SU-DHL-6 (cell line): Measurements from ENCODE around the gene PDZRN3.

ENCODE experiments used
- H2AFZ ChIP-seq: fragments of 200-600 bp; sonication (generic); 2 replicates; pipeline ENCODE4 v1.6.1; 2014; ENCODE audit warnings: low read depth, mild to moderate bottlenecking, moderate library complexity, mixed read lengths, antibody characterized with exemption, low read length; ENCODE audit not compliant: severe bottlenecking
- H3F3A ChIP-seq: fragments of 200-600 bp; shearing (Covaris generic); 2 replicates; pipeline ENCODE4 v1.6.0; 2016; ENCODE audit warnings: antibody characterized with exemption, mild to moderate bottlenecking; ENCODE audit not compliant: insufficient read depth
- H3K27ac ChIP-seq: fragments of 200-600 bp; sonication (generic); 2 replicates; pipeline ENCODE4 v1.5.1; 2016; ENCODE audit warnings: low read depth, mild to moderate bottlenecking, low read length, moderate library complexity, mixed read lengths
- H3K27me3 ChIP-seq: fragments of 200-600 bp; sonication (generic), shearing (Covaris generic); 2 replicates; pipeline ENCODE4 v1.6.0; 2014; ENCODE audit warnings: mild to moderate bottlenecking, low read length
- H3K36me3 ChIP-seq: fragments of 200-600 bp; sonication (generic); 2 replicates; pipeline ENCODE4 v1.6.1; 2014; ENCODE audit warnings: mild to moderate bottlenecking, low read length, mixed read lengths
- H3K4me2 ChIP-seq: fragments of 300-600, 200-600 bp; shearing (Covaris generic), sonication (generic); 2 replicates; pipeline ENCODE4 v1.6.0; 2014; ENCODE audit warnings: low read length, low read depth, mild to moderate bottlenecking; ENCODE audit not compliant: poor library complexity, severe bottlenecking
- H3K4me3 ChIP-seq: fragments of 200-600 bp; sonication (generic); 2 replicates; pipeline ENCODE4 v1.5.1; 2014; ENCODE audit warnings: antibody characterized with exemption, low read length, mild to moderate bottlenecking, mixed read lengths; ENCODE audit not compliant: insufficient read depth, poor library complexity, severe bottlenecking
- H3K79me2 ChIP-seq: fragments of 200-600 bp; sonication (generic); 2 replicates; pipeline ENCODE4 v1.6.1; 2014; ENCODE audit warnings: mild to moderate bottlenecking, low read length, moderate library complexity; ENCODE audit not compliant: insufficient read depth
- H3K9ac ChIP-seq: fragments of 200-600 bp; sonication (generic); 2 replicates; pipeline ENCODE4 v1.7.0; 2014; ENCODE audit warnings: mild to moderate bottlenecking, low read length
- H3K9me2 ChIP-seq: fragments of 200-600 bp; sonication (generic); replicated peaks from 2 replicates; pipeline ENCODE4 v1.6.1; 2014; ENCODE audit warnings: low read length; ENCODE audit not compliant: insufficient read depth
- H3K9me3 ChIP-seq: fragments of 200-600 bp; sonication (generic); 2 replicates; pipeline ENCODE4 v1.6.1; 2014; ENCODE audit warnings: low read length, mixed read lengths; ENCODE audit not compliant: insufficient read depth
- H4K20me1 ChIP-seq: fragments of 200-600 bp; sonication (generic); 2 replicates; pipeline ENCODE4 v1.6.1; 2014; ENCODE audit warnings: low read depth, mild to moderate bottlenecking, antibody characterized with exemption, low read length, moderate library complexity, mixed read lengths
- CTCF ChIP-seq: fragments of 200-600 bp; sonication (generic); IDR thresholded peaks from one replicate; pipeline ENCODE4 v1.5.1; 2017; ENCODE audit warnings: antibody characterized with exemption, mild to moderate bottlenecking, low read length, moderate library complexity; ENCODE audit not compliant: insufficient read depth, poor library complexity, severe bottlenecking
- EZH2phosphoT487 ChIP-seq: fragments of 200-600 bp; sonication (generic), shearing (Covaris generic); conservative IDR thresholded peaks from 2 replicates; pipeline ENCODE4 v1.6.1; 2018; ENCODE audit warnings: mild to moderate bottlenecking, antibody characterized with exemption, low read length, moderate library complexity, mixed read lengths

PDZRN3 gene

GRCh38 chr3:73658227-73658626 is 33.5 kb upstream of the PDZRN3 start:
- H3K79me2 ChIP-seq, result no peaks in the 10 kb centered on the region
- no peak overlapping the region for H3K27ac ChIP-seq
- H3F3A ChIP-seq, result no peaks in the 10 kb centered on the region
- H4K20me1 ChIP-seq, result no peaks in the 10 kb centered on the region
- no peaks in the 10 kb centered on the region for H3K9me3 ChIP-seq
- no peak overlapping the region for H2AFZ ChIP-seq
- 0 out of 2 replicates have a peak, but pooled peaks cover 3% of the 10 kb centered on the region for H3K27me3 ChIP-seq
- no peak overlapping the region for H3K4me3 ChIP-seq
- no peak overlapping the region for H3K9ac ChIP-seq
- no peaks in the 10 kb centered on the region for H3K9me2 ChIP-seq
- H3K36me3 ChIP-seq, result no peaks in the 10 kb centered on the region
- TF ChIP-seq CTCF, result no peak
- TF ChIP-seq EZH2phosphoT487, result no peak
- no peak overlapping the region for H3K4me2 ChIP-seq

- H3K4me2 ChIP-seq, result no peak overlapping the region
- no peak for TF ChIP-seq EZH2phosphoT487
- TF ChIP-seq CTCF, result no peak
- no peak overlapping the region for H3K27ac ChIP-seq
- no peak overlapping the region for H3K9ac ChIP-seq
- no peaks in the 10 kb centered on the region for H4K20me1 ChIP-seq
- no peaks in the 10 kb centered on the region for H3K9me2 ChIP-seq
- no peak overlapping the region for H3K4me3 ChIP-seq
- H3K79me2 ChIP-seq, result no peaks in the 10 kb centered on the region
- H3K36me3 ChIP-seq, result no peaks in the 10 kb centered on the region
- H3K27me3 ChIP-seq, result 0 out of 2 replicates have a peak, but pooled peaks cover 3% of the 10 kb centered on the region
- H3K9me3 ChIP-seq, result no peaks in the 10 kb centered on the region
- H3F3A ChIP-seq, result no peaks in the 10 kb centered on the region
- H2AFZ ChIP-seq, result no peak overlapping the region
Measured at GRCh38 chr3:73657186-73657585, 32.4 kb upstream of the PDZRN3 start.

GRCh38 chr3:73656241-73656890 is 31.6 kb upstream of the PDZRN3 start:
- Histone ChIP-seq H3K9ac (no peak overlapping the region), H3K9me3 (no peaks in the 10 kb centered on the region), H3F3A (no peaks in the 10 kb centered on the region), H3K27me3 (0 out of 2 replicates have a peak, but pooled peaks cover 3% of the 10 kb centered on the region), H4K20me1 (no peaks in the 10 kb centered on the region), H3K27ac (no peak overlapping the region), H2AFZ (no peak overlapping the region), H3K4me2 (no peak overlapping the region), H3K36me3 (no peaks in the 10 kb centered on the region), H3K4me3 (no peak overlapping the region), H3K79me2 (no peaks in the 10 kb centered on the region), H3K9me2 (no peaks in the 10 kb centered on the region)
- no peak for TF ChIP-seq EZH2phosphoT487
- TF ChIP-seq CTCF, result no peak
